Activated naive CD4-positive, alpha-beta T cell treated with anti-CD3 and anti-CD28 coated beads, Interleukin-2, amount 50 U/mL, for 72 hours (primary cell): Measurements from ENCODE around the gene DIP2B. TPM values are rescaled to one million over a fixed set of nuclear protein-coding genes. Genes with fewer than 3 reads are reported as not detected.

Source experiments
- ATAC-seq, 2 donors: fragments of 150-1000 bp; cut with Tn5 transposase; 2 replicates each; pipeline ENCODE4 v1.10.0; 2021; ENCODE audit warnings: mild to moderate bottlenecking in 2 of 2, moderate library complexity in 2 of 2
- DNase-seq, 2 donors: peaks; one replicate each; pipeline ENCODE4 v3.0.0; 2021 to 2022; ENCODE audit warnings: low spot score in 2 of 2
- H3K27ac Mint-ChIP-seq, 2 donors: one replicate each; pipeline ENCODE4 v1.8.0; 2022; ENCODE audit warnings: mild to moderate bottlenecking in 2 of 2, mixed read lengths in 2 of 2
- H3K36me3 Mint-ChIP-seq, 2 donors: one replicate each; pipeline ENCODE4 v1.8.0; 2022; ENCODE audit warnings: mixed read lengths in 2 of 2
- H3K9me3 Mint-ChIP-seq, 2 donors: one replicate each; pipeline ENCODE4 v1.8.0; 2022; ENCODE audit warnings: mixed read lengths in 2 of 2
- total RNA-seq, 2 donors: library from RNA; stranded (reverse); gene quantifications; one replicate each; pipeline ENCODE4 v1.2.3, GENCODE V29; 2022

DIP2B gene
- total RNA-seq, 2 donors from 2014 or later = 33.8 to 39.9 TPM

- peak overlapping the region in 1 of 2 donors; percentile 41 for H3K27ac Mint-ChIP-seq
- no peaks in the 10 kb centered on the region for H3K9me3 Mint-ChIP-seq
- ATAC-seq = no peak
- H3K36me3 Mint-ChIP-seq = peaks cover 0 to 2% of the 10 kb centered on the region in 2 donors
- DNase-seq = no peak
Observed at GRCh38 chr12:50606675-50607375, 102.0 kb downstream of the DIP2B start.

- Mint-ChIP-seq H3K36me3 (no peaks in the 10 kb centered on the region), H3K27ac (no peak overlapping the region), H3K9me3 (no peaks in the 10 kb centered on the region)
- no peak for ATAC-seq
- DNase-seq = no peak
Observed at GRCh38 chr12:50609292-50609874, 104.6 kb downstream of the DIP2B start.

GRCh38 chr12:50610171-50610570 is 105.4 kb downstream of the DIP2B start:
- H3K9me3 Mint-ChIP-seq = no peaks in the 10 kb centered on the region
- H3K36me3 Mint-ChIP-seq = no peaks in the 10 kb centered on the region
- H3K27ac Mint-ChIP-seq = no peak overlapping the region
- ATAC-seq = no peak
- no peak for DNase-seq

- H3K36me3 Mint-ChIP-seq = no peaks in the 10 kb centered on the region
- DNase-seq (no peak), ATAC-seq (no peak)
- H3K27ac Mint-ChIP-seq = peak overlapping the region in 1 of 2 donors; percentile 24
- H3K9me3 Mint-ChIP-seq = no peaks in the 10 kb centered on the region
Observed at GRCh38 chr12:50611021-50611744, 106.4 kb downstream of the DIP2B start.

- Mint-ChIP-seq H3K27ac (no peak overlapping the region), H3K9me3 (no peaks in the 10 kb centered on the region), H3K36me3 (no peaks in the 10 kb centered on the region)
- no peak for DNase-seq
- no peak for ATAC-seq
Observed at GRCh38 chr12:50612882-50613281, 108.1 kb downstream of the DIP2B start.

GRCh38 chr12:50613463-50613862 is 108.7 kb downstream of the DIP2B start:
- H3K27ac Mint-ChIP-seq = no peak overlapping the region
- ATAC-seq (no peak), DNase-seq (no peak)
- H3K36me3 Mint-ChIP-seq = no peaks in the 10 kb centered on the region
- H3K9me3 Mint-ChIP-seq = no peaks in the 10 kb centered on the region

GRCh38 chr12:50614167-50614759 is 109.5 kb downstream of the DIP2B start:
- no peak for ATAC-seq
- no peak overlapping the region for H3K27ac Mint-ChIP-seq
- no peaks in the 10 kb centered on the region for H3K36me3 Mint-ChIP-seq
- H3K9me3 Mint-ChIP-seq = no peaks in the 10 kb centered on the region
- DNase-seq = no peak

GRCh38 chr12:50615145-50615906 is 110.5 kb downstream of the DIP2B start:
- no peak for DNase-seq
- Mint-ChIP-seq H3K27ac (no peak overlapping the region), H3K9me3 (no peaks in the 10 kb centered on the region), H3K36me3 (no peaks in the 10 kb centered on the region)
- no peak for ATAC-seq

GRCh38 chr12:50615907-50616296 is 111.1 kb downstream of the DIP2B start:
- no peak overlapping the region for H3K27ac Mint-ChIP-seq
- DNase-seq (no peak), ATAC-seq (no peak)
- H3K36me3 Mint-ChIP-seq = no peaks in the 10 kb centered on the region
- no peaks in the 10 kb centered on the region for H3K9me3 Mint-ChIP-seq

- no peaks in the 10 kb centered on the region for H3K9me3 Mint-ChIP-seq
- peak overlapping the region in 1 of 2 donors; percentile 65 for H3K27ac Mint-ChIP-seq
- DNase-seq = no peak
- ATAC-seq = no peak
- H3K36me3 Mint-ChIP-seq = no peaks in the 10 kb centered on the region
Observed at GRCh38 chr12:50617657-50618056, 112.9 kb downstream of the DIP2B start.

GRCh38 chr12:50618864-50619609 is 114.3 kb downstream of the DIP2B start:
- no peaks in the 10 kb centered on the region for H3K9me3 Mint-ChIP-seq
- DNase-seq (no peak), ATAC-seq (no peak)
- H3K36me3 Mint-ChIP-seq = no peaks in the 10 kb centered on the region
- H3K27ac Mint-ChIP-seq = peak overlapping the region; percentile 41 to 90

- Mint-ChIP-seq H3K9me3 (peaks cover 0 to 3% of the 10 kb centered on the region in 2 donors), H3K27ac (peak overlapping the region; percentile 90 to 98), H3K36me3 (peaks cover 0 to 3% of the 10 kb centered on the region in 2 donors)
- ATAC-seq (no peak), DNase-seq (no peak)
Observed at GRCh38 chr12:50619610-50619958, 114.8 kb downstream of the DIP2B start.

- Mint-ChIP-seq H3K36me3 (peaks cover 0 to 6% of the 10 kb centered on the region in 2 donors), H3K27ac (peak overlapping the region; percentile 90 to 98), H3K9me3 (peaks cover 0 to 7% of the 10 kb centered on the region in 2 donors)
- DNase-seq (peak in 1 of 2 donors; percentile 38), ATAC-seq (peak; percentile 88 to 90)
Observed at GRCh38 chr12:50620109-50620977, 115.6 kb downstream of the DIP2B start.

- ATAC-seq (no peak), DNase-seq (no peak)
- Mint-ChIP-seq H3K36me3 (peaks cover 0 to 6% of the 10 kb centered on the region in 2 donors), H3K9me3 (peaks cover 0 to 7% of the 10 kb centered on the region in 2 donors), H3K27ac (peak overlapping the region; percentile 90 to 98)
Observed at GRCh38 chr12:50620978-50621360, 116.2 kb downstream of the DIP2B start.
